Heart right ventricle (tissue), 16 donors: ENCODE data around the gene ORM2. TPM values are rescaled to one million over a fixed set of nuclear protein-coding genes. Genes with fewer than 3 reads are reported as not detected.

Experiments
- ATAC-seq, 8 donors: fragments of 200-7000 bp; cut with Tn5 transposase; one replicate each; pipeline ENCODE4 v1.9.1; 2020; ENCODE audit warnings: mild to moderate bottlenecking in 8 of 8, moderate library complexity in 8 of 8, moderate number of reproducible peaks in 1 of 8
- DNase-seq, 2 donors: peaks; one replicate each; pipeline ENCODE4 v3.0.0-alpha.2; 2020
- H3K27ac ChIP-seq, 10 donors: fragments of 200-600 bp; sonication (generic) in 2 of 10; one replicate each; pipeline versions ENCODE4 v1.5.0 to v1.8.0; 2020 to 2022; ENCODE audit warnings: mild to moderate bottlenecking in 3 of 10
- H3K27me3 ChIP-seq, 7 donors: fragments of 200-600 bp; one replicate each; pipeline ENCODE4 v1.8.0; 2021 to 2022; ENCODE audit warnings: mild to moderate bottlenecking in 2 of 7
- H3K36me3 ChIP-seq, 9 donors: fragments of 200-600 bp; sonication (generic) in 1 of 9; one replicate each; pipeline versions ENCODE4 v1.5.0 to v1.8.0; 2020 to 2022; ENCODE audit warnings: mild to moderate bottlenecking in 2 of 9
- H3K4me1 ChIP-seq, 9 donors: fragments of 200-600 bp; sonication (generic) in 1 of 9; one replicate each; pipeline versions ENCODE4 v1.5.0 to v1.8.0; 2020 to 2022; ENCODE audit warnings: mild to moderate bottlenecking in 4 of 9
- H3K4me3 ChIP-seq, 10 donors: fragments of 200-600 bp; sonication (generic) in 2 of 10; one replicate each; pipeline versions ENCODE4 v1.5.0 to v1.8.0; 2020 to 2022; ENCODE audit warnings: mild to moderate bottlenecking in 7 of 10, moderate library complexity in 2 of 10
- H3K9me3 ChIP-seq, 11 donors: fragments of 200-600 bp in 10 of 11; sonication (generic) in 2 of 11; one replicate each; pipeline versions ENCODE4 v1.5.0 to v1.8.0; 2013 to 2022; ENCODE audit warnings: mild to moderate bottlenecking in 2 of 11, control low read depth in 1 of 11, moderate library complexity in 1 of 11
- CTCF ChIP-seq, 9 donors: fragments of 200-600 bp; sonication (generic) in 2 of 9; IDR thresholded peaks; one replicate each; pipeline versions ENCODE4 v1.5.0 to v1.8.0; 2021 to 2022; ENCODE audit warnings: antibody characterized with exemption in 9 of 9, mild to moderate bottlenecking in 5 of 9, moderate library complexity in 1 of 9
- WGBS, 2 donors: extraction: QIAGEN DNeasy Blood & Tissue Kit; methylation state at CpG; one replicate each; pipeline ENCODE4 v1.1.7; 2013; ENCODE audit warnings: inconsistent platforms in 1 of 2; 5-methylcytosine and 5-hydroxymethylcytosine counted together
- intact Hi-C, 10 donors: fragments of 100-400 bp; cut with DNase I; formaldehyde crosslinking; loops; one replicate each; pipeline versions ENCODE4 v1.11.1 to v1.14.2; 2022
- polyA plus RNA-seq, 2 donors: library from polyadenylated mRNA; stranded (reverse); fragments of 200-250 nt; gene quantifications; one replicate each; pipeline ENCODE4 v1.2.3, GENCODE V29; 2013
- total RNA-seq, 10 donors: library from RNA; stranded (reverse); fragmentation: NEBNext Ultra II Directional in 3 of 10; extraction: Animal tissue kit (Norgen Biotek cat#: 25700) in 3 of 10; gene quantifications; one replicate each; pipeline versions ENCODE4 v1.2.1 to v1.2.4, GENCODE V29; 2021 to 2023
- donor health status: Arrhythmogenic right ventricular cardiomyopathy.
- donor health status: ischemic (EF 13 %, LVEDD 7.1; RV severe dilation, severe dysfunction).
- donor health status: healthy with polysubstance abuse.
- donor health status: DM: no; HTN: yes; CAD: no.
- donor health status: DM: no; HTN: no; CAD: no.
- donor health status: ischemic (EF 25% LVEDD 6.9; RV normal size, moderate dysfunction).
- donor health status: ischemic (EF 25% LVEDD 5.7; RV mildly dilated, moderate dysfunction).
- donor health status: healthy.
- donor health status: DM: yes; HTN: yes; CAD: no.
- donor health status: Ischemic cardiomyopathy.
- donor health status: ischemic (EF 35%, LVEDD 5.7; RV mildly dilated, moderate dysfunction).
- donor health status: nonischemic (EF 11% LVEDD 7.7; RV severe dilation, severe dysfunction).
- donor health status: DM: yes; HTN: yes; CAD: no.
- donor health status: PGD.
- donor health status: ischemic (EF 29% LVEDD 5.4; RV normal size, mild dysfunction).
- donor health status: nonischemic (EF 23%, LVEDD 6.1; RV moderate dilation, normal function).

ORM2 gene
- total and polyA plus RNA-seq, 12 donors = 0.44 TPM; not detected in 11

DNA sequence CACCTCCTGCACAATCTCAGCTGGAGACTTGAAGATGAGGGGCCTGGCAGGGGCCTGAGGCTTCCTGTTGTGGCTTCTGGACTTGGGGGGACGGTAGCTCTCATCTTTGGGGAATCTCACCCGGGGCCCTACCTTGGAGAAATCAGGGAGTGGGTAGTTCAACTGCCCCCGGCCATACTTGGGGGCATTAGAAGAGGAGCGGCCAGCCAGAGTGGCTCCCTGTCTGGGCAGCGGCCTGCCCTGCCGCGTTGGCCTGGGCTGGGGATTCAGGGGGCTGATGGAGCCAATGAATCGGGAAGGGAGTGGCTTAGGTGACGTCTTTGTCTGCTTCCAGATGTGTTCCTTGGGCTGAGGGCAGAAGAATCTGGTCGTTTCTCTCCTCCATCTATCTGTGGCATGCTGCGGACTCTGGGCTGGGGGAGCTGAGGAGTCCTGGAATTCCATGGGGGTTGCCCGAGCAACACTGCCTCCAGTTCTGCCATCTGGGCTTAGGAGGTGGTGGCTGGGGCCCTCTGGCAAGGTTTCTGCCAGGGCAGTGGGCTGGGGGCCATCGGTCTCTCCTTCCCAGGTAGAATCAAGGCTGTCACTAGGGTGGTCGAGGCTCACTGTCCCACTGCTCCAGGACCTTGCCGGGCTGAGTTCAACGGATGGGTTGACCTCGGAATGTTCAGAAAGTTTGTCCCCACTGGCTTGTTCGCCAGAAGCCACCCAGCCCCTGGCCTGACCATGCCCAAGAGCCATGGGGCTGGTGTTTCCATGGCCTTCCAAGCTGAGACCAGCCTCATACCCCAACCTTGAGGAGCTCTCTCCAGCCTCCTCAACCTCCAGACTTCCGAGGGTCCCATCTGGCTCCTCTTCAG is 47.1 kb downstream of the ORM2 start:
- ATAC-seq = no peak
- 95% methylated on average over 19 of the region's 19 CpGs for WGBS, 2 donors
- no peak for TF ChIP-seq CTCF (IDR thresholded peaks at IDR 0.05)
- peaks cover 0 to 75% (median 4%) of the 10 kb centered on the region in 9 donors for H3K36me3 ChIP-seq
- H3K4me1 ChIP-seq = peaks cover 0 to 85% (median 15%) of the 10 kb centered on the region in 9 donors
- intact Hi-C loops = loop anchor here in 1 of 10 donors (5.0 kb wide), 1 partner anchor 35 kb away; no protein-coding TSS in a partner anchor
- H3K27me3 ChIP-seq = no peaks in the 10 kb centered on the region
- H3K9me3 ChIP-seq = no peaks in the 10 kb centered on the region
- no peak overlapping the region for H3K4me3 ChIP-seq
- DNase-seq = no peak
- no peak overlapping the region for H3K27ac ChIP-seq

GRCh38 chr9:114378016-114378415 is 48.3 kb downstream of the ORM2 start:
- DNase-seq (no peak), ATAC-seq (no peak)
- 92 to 93% methylated on average over 8 of the region's 8 CpGs for WGBS, 2 donors
- no peak for TF ChIP-seq CTCF (IDR thresholded peaks at IDR 0.05)
- Histone ChIP-seq H3K4me3 (no peak overlapping the region), H3K36me3 (peaks cover 0 to 75% (median 4%) of the 10 kb centered on the region in 9 donors), H3K27ac (no peak overlapping the region), H3K27me3 (no peaks in the 10 kb centered on the region), H3K9me3 (no peaks in the 10 kb centered on the region), H3K4me1 (peaks cover 0 to 85% (median 13%) of the 10 kb centered on the region in 9 donors)
- intact Hi-C loops = loop anchor here in 1 of 10 donors (5.0 kb wide), 1 partner anchor 36 kb away; no protein-coding TSS in a partner anchor

- DNase-seq = no peak
These were observed 49.2 kb downstream of the ORM2 start for GRCh38 chr9:114378883-114379282.

More at GRCh38 chr9:114378883-114379282, 49.2 kb downstream of the ORM2 start:
- Histone ChIP-seq H3K27ac (peak overlapping the region in 1 of 10 donors; percentile 44), H3K36me3 (peaks cover 0 to 68% (median 4%) of the 10 kb centered on the region in 9 donors), H3K4me1 (peaks cover 8 to 85% (median 19%) of the 10 kb centered on the region in 9 donors), H3K27me3 (no peaks in the 10 kb centered on the region), H3K4me3 (no peak overlapping the region), H3K9me3 (no peaks in the 10 kb centered on the region)
- WGBS, 2 donors = 94 to 96% methylated on average over 5 of the region's 5 CpGs
- TF ChIP-seq CTCF (IDR thresholded peaks at IDR 0.05) = no peak
- ATAC-seq = no peak
- intact Hi-C loops = loop anchor here in 1 of 10 donors (5.0 kb wide), 1 partner anchor 37 kb away; no protein-coding TSS in a partner anchor

Other genes starting within 250 kb of the ORM2 start
- gene KIF12, start 230.6 kb upstream of the ORM2 start, total RNA-seq = under 1 TPM in 2 of 10 donors, not detected in 8; 0.13 to 0.45 TPM
- not detected for gene KIF12, start 230.6 kb upstream of the ORM2 start, polyA plus RNA-seq
- 10 to 100 TPM in 2 of 10 donors, 1 to 10 TPM in 8; 4.1 to 11.5 (median 5.1) TPM for gene COL27A1, start 174.3 kb upstream of the ORM2 start, total RNA-seq
- gene COL27A1, start 174.3 kb upstream of the ORM2 start, polyA plus RNA-seq = 10 to 100 TPM in 1 of 2 donors, 1 to 10 TPM in 1; 3.1 to 35.8 TPM
- gene ORM1, start 6.8 kb upstream of the ORM2 start, total RNA-seq = under 1 TPM in 3 of 10 donors, not detected in 7; 0.37 to 0.70 (median 0.55) TPM
- gene ORM1, start 6.8 kb upstream of the ORM2 start, polyA plus RNA-seq = under 1 TPM; 0.13 to 0.59 TPM
- 10 to 100 TPM in 1 of 10 donors, 1 to 10 TPM in 9; 2.7 to 20.5 (median 4.6) TPM for gene AKNA, start 58.1 kb downstream of the ORM2 start, total RNA-seq
- 1 to 10 TPM; 3.7 to 7.1 TPM for gene AKNA, start 58.1 kb downstream of the ORM2 start, polyA plus RNA-seq
- 1 to 10 TPM in 1 of 10 donors, under 1 TPM in 8, not detected in 1; 0.13 to 1.3 (median 0.51) TPM for gene WHRN, start 175.6 kb downstream of the ORM2 start, total RNA-seq
- under 1 TPM; 0.58 to 0.59 TPM for gene WHRN, start 175.6 kb downstream of the ORM2 start, polyA plus RNA-seq